Ammon's horn (tissue), 1 donor: ENCODE measurements around the gene IMPG2.
A peak's percentile ranks its signal among the peaks of the same experiment; 100 is the strongest.

ENCODE experiments used
- DNase-seq: peaks from one replicate; pipeline ENCODE4 v3.0.0-alpha.2; 2016; ENCODE audit warnings: low spot score

Gene IMPG2

GRCh38 chr3:101240719-101241399, 79.5 kb downstream of the IMPG2 start:
- DNase-seq: no peak

GRCh38 chr3:101235048-101235447, 85.3 kb downstream of the IMPG2 start:
- DNase-seq: no peak

GRCh38 chr3:101230618-101231017, 89.8 kb downstream of the IMPG2 start:
- DNase-seq: no peak

- DNase-seq: peak; percentile 9
Observed at GRCh38 chr3:101229681-101230080, 90.7 kb downstream of the IMPG2 start.

GRCh38 chr3:101228441-101228840, 91.9 kb downstream of the IMPG2 start:
- no peak for DNase-seq

GRCh38 chr3:101224739-101225138, 95.6 kb downstream of the IMPG2 start:
- no peak for DNase-seq

GRCh38 chr3:101223016-101223415, 97.4 kb downstream of the IMPG2 start:
- DNase-seq: no peak

GRCh38 chr3:101219842-101220560, 100.4 kb downstream of the IMPG2 start:
- DNase-seq: no peak

GRCh38 chr3:101217472-101218245, 102.7 kb downstream of the IMPG2 start:
- DNase-seq: no peak

GRCh38 chr3:101216710-101217465, 103.5 kb downstream of the IMPG2 start:
- DNase-seq: peak; percentile 5

- no peak for DNase-seq
Observed at GRCh38 chr3:101212730-101213129, 107.6 kb downstream of the IMPG2 start.

- peak; percentile 24 for DNase-seq
Observed at GRCh38 chr3:101204246-101204645, 116.1 kb downstream of the IMPG2 start.

- DNase-seq: no peak
Observed at GRCh38 chr3:101203411-101203810, 117.0 kb downstream of the IMPG2 start.

GRCh38 chr3:101202640-101203039, 117.7 kb downstream of the IMPG2 start:
- DNase-seq: no peak

GRCh38 chr3:101200461-101200860, 119.9 kb downstream of the IMPG2 start:
- no peak for DNase-seq

GRCh38 chr3:101195951-101196713, 124.2 kb downstream of the IMPG2 start:
- peak; percentile 59 for DNase-seq

- no peak for DNase-seq
Observed at GRCh38 chr3:101194392-101194791, 126.0 kb downstream of the IMPG2 start.

GRCh38 chr3:101193957-101194356, 126.4 kb downstream of the IMPG2 start:
- DNase-seq: no peak

- no peak for DNase-seq
Observed at GRCh38 chr3:101189796-101190195, 130.6 kb downstream of the IMPG2 start.

- no peak for DNase-seq
Observed at GRCh38 chr3:101189176-101189575, 131.2 kb downstream of the IMPG2 start.

- no peak for DNase-seq
Observed at GRCh38 chr3:101185341-101185740, 135.0 kb downstream of the IMPG2 start.
